DND-41 (cell line): ENCODE results near the gene ZCCHC24.

Experiments used
- ATAC-seq: fragments of 200-7000 bp; cut with Tn5 transposase; 3 replicates; pipeline ENCODE4 v1.9.1; 2021; ENCODE audit warnings: low read depth; ENCODE audit not compliant: insufficient read depth
- DNase-seq: peaks from one replicate; pipeline ENCODE4 v3.0.0-alpha.2; 2020
- H2AFZ ChIP-seq: 2 replicates; pipeline ENCODE4 v1.6.0; 2012; ENCODE audit warnings: low read depth, low read length
- H3K27ac ChIP-seq: 2 replicates; pipeline ENCODE4 v1.5.1; 2012; ENCODE audit warnings: low read length, inconsistent platforms
- H3K27me3 ChIP-seq: fragments of 200-600 bp; sonication (generic); 2 replicates; pipeline ENCODE4 v1.6.0; 2012; ENCODE audit warnings: low read length, mild to moderate bottlenecking, inconsistent platforms; ENCODE audit not compliant: insufficient read depth, poor library complexity
- H3K36me3 ChIP-seq: 2 replicates; pipeline ENCODE4 v1.5.1; 2012; ENCODE audit warnings: low read length, inconsistent platforms; ENCODE audit not compliant: insufficient read depth
- H3K4me1 ChIP-seq: 2 replicates; pipeline ENCODE4 v1.5.1; 2012; ENCODE audit warnings: mild to moderate bottlenecking, low read length; ENCODE audit not compliant: insufficient read depth
- H3K4me2 ChIP-seq: 2 replicates; pipeline ENCODE4 v1.6.0; 2012; ENCODE audit warnings: mild to moderate bottlenecking, moderate library complexity, low read length, inconsistent platforms; ENCODE audit not compliant: insufficient read depth
- H3K4me3 ChIP-seq, 2 experiments: fragments of 200-600 bp in 1 of 2; shearing (Covaris generic) in 1 of 2; 2 replicates each; pipeline ENCODE4 v1.5.1; 2012 to 2016; ENCODE audit warnings: inconsistent platforms in 2 of 2, low read length in 2 of 2, mild to moderate bottlenecking in 2 of 2, low read depth in 1 of 2, moderate library complexity in 1 of 2
- H3K79me2 ChIP-seq: 2 replicates; pipeline ENCODE4 v1.6.0; 2012; ENCODE audit warnings: low read length, inconsistent platforms; ENCODE audit not compliant: insufficient read depth
- H3K9ac ChIP-seq: 2 replicates; pipeline ENCODE4 v1.6.0; 2012; ENCODE audit warnings: low read depth, mild to moderate bottlenecking, inconsistent platforms, low read length, moderate library complexity
- H3K9me3 ChIP-seq: 2 replicates; pipeline ENCODE4 v1.5.1; 2012; ENCODE audit warnings: low read length, moderate library complexity, mild to moderate bottlenecking, inconsistent platforms; ENCODE audit not compliant: insufficient read depth, severe bottlenecking
- H4K20me1 ChIP-seq: 2 replicates; pipeline ENCODE4 v1.6.0; 2012; ENCODE audit warnings: low read length; ENCODE audit not compliant: insufficient read depth
- EZH2 ChIP-seq: IDR thresholded peaks from 3 replicates; pipeline ENCODE4 v1.6.1; 2012; ENCODE audit warnings: borderline replicate concordance, low read depth, mild to moderate bottlenecking, moderate library complexity, low read length, inconsistent platforms; ENCODE audit not compliant: severe bottlenecking
- TF ChIP-seq, protein P1 (sequence below): IDR thresholded peaks from 2 replicates; pipeline ENCODE4 v1.5.1; 2012; ENCODE audit warnings: borderline replicate concordance, low read length, moderate library complexity, mild to moderate bottlenecking; ENCODE audit not compliant: poor library complexity, severe bottlenecking; ENCODE audit errors: extremely low read depth

ZCCHC24 gene

GRCh38 chr10:79405221-79405994 lies 40.0 kb downstream of the ZCCHC24 start:
- ATAC-seq (no peak), DNase-seq (no peak)
- Histone ChIP-seq H3K4me2 (no peak overlapping the region), H3K4me3 (no peak overlapping the region), H4K20me1 (peaks cover 6% of the 10 kb centered on the region), H2AFZ (no peak overlapping the region), H3K79me2 (no peaks in the 10 kb centered on the region), H3K36me3 (no peaks in the 10 kb centered on the region), H3K9ac (no peak overlapping the region), H3K9me3 (no peaks in the 10 kb centered on the region), H3K4me1 (no peaks in the 10 kb centered on the region), H3K27ac (no peak overlapping the region), H3K27me3 (no peaks in the 10 kb centered on the region)
- TF ChIP-seq EZH2: no peak
- TF ChIP-seq, protein P1, sequence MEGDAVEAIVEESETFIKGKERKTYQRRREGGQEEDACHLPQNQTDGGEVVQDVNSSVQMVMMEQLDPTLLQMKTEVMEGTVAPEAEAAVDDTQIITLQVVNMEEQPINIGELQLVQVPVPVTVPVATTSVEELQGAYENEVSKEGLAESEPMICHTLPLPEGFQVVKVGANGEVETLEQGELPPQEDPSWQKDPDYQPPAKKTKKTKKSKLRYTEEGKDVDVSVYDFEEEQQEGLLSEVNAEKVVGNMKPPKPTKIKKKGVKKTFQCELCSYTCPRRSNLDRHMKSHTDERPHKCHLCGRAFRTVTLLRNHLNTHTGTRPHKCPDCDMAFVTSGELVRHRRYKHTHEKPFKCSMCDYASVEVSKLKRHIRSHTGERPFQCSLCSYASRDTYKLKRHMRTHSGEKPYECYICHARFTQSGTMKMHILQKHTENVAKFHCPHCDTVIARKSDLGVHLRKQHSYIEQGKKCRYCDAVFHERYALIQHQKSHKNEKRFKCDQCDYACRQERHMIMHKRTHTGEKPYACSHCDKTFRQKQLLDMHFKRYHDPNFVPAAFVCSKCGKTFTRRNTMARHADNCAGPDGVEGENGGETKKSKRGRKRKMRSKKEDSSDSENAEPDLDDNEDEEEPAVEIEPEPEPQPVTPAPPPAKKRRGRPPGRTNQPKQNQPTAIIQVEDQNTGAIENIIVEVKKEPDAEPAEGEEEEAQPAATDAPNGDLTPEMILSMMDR: no peak

DNA sequence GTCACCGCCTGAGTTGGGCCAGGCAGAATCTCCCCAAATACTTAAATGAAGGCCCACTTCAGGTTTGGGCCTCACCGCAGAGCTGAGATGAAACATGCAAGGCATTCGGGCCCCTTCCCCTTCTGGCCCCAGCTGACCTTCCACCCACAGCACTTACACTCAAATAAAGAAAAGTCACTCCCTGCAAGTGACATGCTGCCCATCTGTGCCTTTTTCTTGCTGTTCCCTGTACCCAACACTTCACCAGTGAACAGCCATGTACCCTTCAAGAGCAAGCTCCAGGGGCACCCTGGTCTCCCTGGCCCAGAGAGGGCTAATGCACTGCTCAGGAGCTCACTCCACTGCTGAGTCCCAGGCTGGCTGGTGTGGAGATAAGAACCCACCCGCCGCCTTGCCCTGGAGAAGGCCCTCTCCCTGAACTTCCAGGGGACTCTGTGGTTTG lies 40.7 kb downstream of the ZCCHC24 start:
- no peak for DNase-seq
- H3K9ac ChIP-seq: no peak overlapping the region
- no peaks in the 10 kb centered on the region for H3K27me3 ChIP-seq
- no peak overlapping the region for H3K4me3 ChIP-seq
- no peak overlapping the region for H3K4me2 ChIP-seq
- no peaks in the 10 kb centered on the region for H3K79me2 ChIP-seq
- no peak for ATAC-seq
- peaks cover 3% of the 10 kb centered on the region for H4K20me1 ChIP-seq
- no peaks in the 10 kb centered on the region for H3K9me3 ChIP-seq
- no peaks in the 10 kb centered on the region for H3K4me1 ChIP-seq
- no peak overlapping the region for H2AFZ ChIP-seq
- TF ChIP-seq, protein P1: no peak
- H3K36me3 ChIP-seq: no peaks in the 10 kb centered on the region
- H3K27ac ChIP-seq: no peak overlapping the region

GRCh38 chr10:79404231-79404609 lies 41.2 kb downstream of the ZCCHC24 start:
- Histone ChIP-seq H3K79me2 (no peaks in the 10 kb centered on the region), H3K36me3 (no peaks in the 10 kb centered on the region), H3K4me3 (no peak overlapping the region), H3K4me2 (no peak overlapping the region), H3K9me3 (no peaks in the 10 kb centered on the region), H4K20me1 (peaks cover 3% of the 10 kb centered on the region), H3K27me3 (no peaks in the 10 kb centered on the region), H3K9ac (no peak overlapping the region), H3K27ac (no peak overlapping the region), H2AFZ (no peak overlapping the region), H3K4me1 (no peaks in the 10 kb centered on the region)
- TF ChIP-seq, protein P1: no peak
- no peak for TF ChIP-seq EZH2
- DNase-seq: no peak
- no peak for ATAC-seq
